Ectodermal cell (in vitro differentiated cells): Measurements from ENCODE around the gene SLC45A1.

Experiments used
- H3K27ac ChIP-seq: 2 replicates; pipeline ENCODE4 v1.7.0; 2013; ENCODE audit warnings: mild to moderate bottlenecking, low read depth, low read length; ENCODE audit not compliant: insufficient read depth, poor library complexity, severe bottlenecking
- H3K27me3 ChIP-seq: 2 replicates; pipeline ENCODE4 v1.7.0; 2013; ENCODE audit warnings: mild to moderate bottlenecking, low read length; ENCODE audit not compliant: insufficient read depth, control insufficient read depth, poor library complexity, severe bottlenecking
- H3K36me3 ChIP-seq: one replicate; pipeline ENCODE4 v1.7.0; 2013; ENCODE audit warnings: low read length; ENCODE audit not compliant: control insufficient read depth, insufficient read depth
- H3K4me1 ChIP-seq: one replicate; pipeline ENCODE4 v1.7.0; 2013; ENCODE audit warnings: low read length; ENCODE audit not compliant: control insufficient read depth, insufficient read depth
- H3K4me3 ChIP-seq: 2 replicates; pipeline ENCODE4 v1.7.0; 2013; ENCODE audit warnings: low read depth, low read length, control low read depth; ENCODE audit not compliant: insufficient read depth
- H3K9me3 ChIP-seq: 2 replicates; pipeline ENCODE4 v1.7.0; 2013; ENCODE audit warnings: mild to moderate bottlenecking, low read length, moderate library complexity; ENCODE audit not compliant: control insufficient read depth
- WGBS, 2 experiments: methylation state at CpG; one replicate each; pipeline ENCODE4 v1.1.7; 2013; ENCODE audit warnings: missing lambda C conversion rate in 2 of 2; 5-methylcytosine and 5-hydroxymethylcytosine counted together

Gene SLC45A1

GRCh38 chr1:8359617-8360481 lies 41.9 kb downstream of the SLC45A1 start:
- H3K4me3 ChIP-seq, result no peak overlapping the region
- no peak overlapping the region for H3K27ac ChIP-seq
- no peaks in the 10 kb centered on the region for H3K4me1 ChIP-seq
- H3K36me3 ChIP-seq, result peaks cover 52% of the 10 kb centered on the region
- no peaks in the 10 kb centered on the region for H3K9me3 ChIP-seq
- 95 to 97% methylated on average over 44 of the region's 44 CpGs for WGBS, 2 experiments
- H3K27me3 ChIP-seq, result no peaks in the 10 kb centered on the region

- no peaks in the 10 kb centered on the region for H3K4me1 ChIP-seq
- H3K27ac ChIP-seq, result no peak overlapping the region
- WGBS, 2 experiments, result 96% methylated on average over 26 of the region's 26 CpGs
- no peak overlapping the region for H3K4me3 ChIP-seq
- H3K27me3 ChIP-seq, result no peaks in the 10 kb centered on the region
- peaks cover 46% of the 10 kb centered on the region for H3K36me3 ChIP-seq
- H3K9me3 ChIP-seq, result no peaks in the 10 kb centered on the region
These were observed 42.7 kb downstream of the SLC45A1 start for GRCh38 chr1:8360493-8361197.

- no peaks in the 10 kb centered on the region for H3K9me3 ChIP-seq
- no peaks in the 10 kb centered on the region for H3K4me1 ChIP-seq
- peaks cover 39% of the 10 kb centered on the region for H3K36me3 ChIP-seq
- 93 to 95% methylated on average over 21 of the region's 21 CpGs for WGBS, 2 experiments
- no peak overlapping the region for H3K27ac ChIP-seq
- H3K27me3 ChIP-seq, result no peaks in the 10 kb centered on the region
- no peak overlapping the region for H3K4me3 ChIP-seq
These were observed 43.4 kb downstream of the SLC45A1 start for GRCh38 chr1:8361198-8361849.

GRCh38 chr1:8362701-8363101 lies 44.8 kb downstream of the SLC45A1 start:
- Histone ChIP-seq H3K36me3 (peaks cover 29% of the 10 kb centered on the region), H3K9me3 (no peaks in the 10 kb centered on the region), H3K27me3 (no peaks in the 10 kb centered on the region), H3K27ac (no peak overlapping the region), H3K4me3 (no peak overlapping the region), H3K4me1 (peaks cover under 1% of the 10 kb centered on the region)
- WGBS, 2 experiments, result 94 to 96% methylated on average over 13 of the region's 13 CpGs

GRCh38 chr1:8363186-8363766 lies 45.4 kb downstream of the SLC45A1 start:
- Histone ChIP-seq H3K27me3 (no peaks in the 10 kb centered on the region), H3K27ac (no peak overlapping the region), H3K36me3 (peaks cover 23% of the 10 kb centered on the region), H3K9me3 (no peaks in the 10 kb centered on the region), H3K4me1 (peaks cover 3% of the 10 kb centered on the region), H3K4me3 (no peak overlapping the region)
- 83 to 89% methylated on average over 8 of the region's 8 CpGs for WGBS, 2 experiments

GRCh38 chr1:8363767-8364301 lies 45.9 kb downstream of the SLC45A1 start:
- Histone ChIP-seq H3K9me3 (no peaks in the 10 kb centered on the region), H3K36me3 (peaks cover 19% of the 10 kb centered on the region), H3K4me1 (peaks cover 3% of the 10 kb centered on the region), H3K27ac (no peak overlapping the region), H3K27me3 (no peaks in the 10 kb centered on the region), H3K4me3 (no peak overlapping the region)
- 92 to 93% methylated on average over 18 of the region's 18 CpGs for WGBS, 2 experiments

GRCh38 chr1:8364528-8365442 lies 46.9 kb downstream of the SLC45A1 start:
- no peak overlapping the region for H3K4me3 ChIP-seq
- peaks cover 17% of the 10 kb centered on the region for H3K36me3 ChIP-seq
- 95 to 96% methylated on average over 29 of the region's 29 CpGs for WGBS, 2 experiments

GRCh38 chr1:8365661-8366362 lies 47.9 kb downstream of the SLC45A1 start:
- Histone ChIP-seq H3K27ac (no peak overlapping the region), H3K27me3 (no peaks in the 10 kb centered on the region), H3K9me3 (no peaks in the 10 kb centered on the region), H3K4me1 (peaks cover 12% of the 10 kb centered on the region), H3K36me3 (peaks cover 13% of the 10 kb centered on the region), H3K4me3 (no peak overlapping the region)
- 95 to 97% methylated on average over 24 of the region's 24 CpGs for WGBS, 2 experiments

More at GRCh38 chr1:8364528-8365442, 46.9 kb downstream of the SLC45A1 start:
- H3K27ac ChIP-seq, result no peak overlapping the region
- H3K9me3 ChIP-seq, result no peaks in the 10 kb centered on the region
- H3K27me3 ChIP-seq, result no peaks in the 10 kb centered on the region
- peaks cover 3% of the 10 kb centered on the region for H3K4me1 ChIP-seq
